D721Med (cell line): Measurements from ENCODE around the gene GLMP.

ENCODE experiments used
- DNase-seq: peaks from one replicate; pipeline ENCODE4 v3.0.0; 2011; ENCODE audit warnings: low spot score; ENCODE audit not compliant: insufficient read length
- FAIRE-seq: peaks from 2 replicates; lab custom pipeline; 2011; peaks lifted over from hg19 to GRCh38; lab: Jason Lieb, UNC
- TF ChIP-seq, protein P1 (sequence below): IDR thresholded peaks from 2 replicates; pipeline ENCODE4 v1.5.1; 2012; ENCODE audit warnings: mild to moderate bottlenecking, control low read depth; ENCODE audit not compliant: insufficient read depth; ENCODE audit errors: missing control alignments

Gene GLMP

DNA sequence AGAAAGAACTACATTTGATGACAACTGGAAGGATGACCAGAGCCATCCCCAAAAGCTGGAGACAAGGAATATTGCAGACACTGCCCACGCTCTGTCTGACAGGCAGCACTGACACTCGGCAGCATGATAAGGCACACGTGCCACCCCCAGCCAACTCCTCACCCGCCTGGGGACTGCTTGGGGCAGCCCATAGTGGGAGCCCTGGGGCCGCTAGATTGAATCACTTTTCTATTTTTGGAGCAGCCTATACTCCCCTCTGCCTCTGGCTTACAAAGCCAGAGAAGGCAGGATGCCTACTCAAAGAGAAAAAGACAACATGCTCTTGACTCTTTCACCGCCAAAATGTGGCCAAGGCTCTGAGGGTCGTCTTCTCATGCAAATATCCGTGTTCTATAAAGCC is 14.2 kb downstream of the GLMP start:
- DNase-seq (no peak), FAIRE-seq (peak; percentile 35)

GRCh38 chr1:156279837-156280236 is 15.6 kb downstream of the GLMP start:
- DNase-seq (no peak), FAIRE-seq (no peak)
- TF ChIP-seq, protein P1, sequence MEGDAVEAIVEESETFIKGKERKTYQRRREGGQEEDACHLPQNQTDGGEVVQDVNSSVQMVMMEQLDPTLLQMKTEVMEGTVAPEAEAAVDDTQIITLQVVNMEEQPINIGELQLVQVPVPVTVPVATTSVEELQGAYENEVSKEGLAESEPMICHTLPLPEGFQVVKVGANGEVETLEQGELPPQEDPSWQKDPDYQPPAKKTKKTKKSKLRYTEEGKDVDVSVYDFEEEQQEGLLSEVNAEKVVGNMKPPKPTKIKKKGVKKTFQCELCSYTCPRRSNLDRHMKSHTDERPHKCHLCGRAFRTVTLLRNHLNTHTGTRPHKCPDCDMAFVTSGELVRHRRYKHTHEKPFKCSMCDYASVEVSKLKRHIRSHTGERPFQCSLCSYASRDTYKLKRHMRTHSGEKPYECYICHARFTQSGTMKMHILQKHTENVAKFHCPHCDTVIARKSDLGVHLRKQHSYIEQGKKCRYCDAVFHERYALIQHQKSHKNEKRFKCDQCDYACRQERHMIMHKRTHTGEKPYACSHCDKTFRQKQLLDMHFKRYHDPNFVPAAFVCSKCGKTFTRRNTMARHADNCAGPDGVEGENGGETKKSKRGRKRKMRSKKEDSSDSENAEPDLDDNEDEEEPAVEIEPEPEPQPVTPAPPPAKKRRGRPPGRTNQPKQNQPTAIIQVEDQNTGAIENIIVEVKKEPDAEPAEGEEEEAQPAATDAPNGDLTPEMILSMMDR = no peak

More for the DNA sequence above, 14.2 kb downstream of the GLMP start:
- TF ChIP-seq, protein P1 = no peak

- peak; percentile 64 for FAIRE-seq
- DNase-seq = no peak
- TF ChIP-seq, protein P1 = no peak
Observed at GRCh38 chr1:156276966-156277381, 18.5 kb downstream of the GLMP start.

DNA sequence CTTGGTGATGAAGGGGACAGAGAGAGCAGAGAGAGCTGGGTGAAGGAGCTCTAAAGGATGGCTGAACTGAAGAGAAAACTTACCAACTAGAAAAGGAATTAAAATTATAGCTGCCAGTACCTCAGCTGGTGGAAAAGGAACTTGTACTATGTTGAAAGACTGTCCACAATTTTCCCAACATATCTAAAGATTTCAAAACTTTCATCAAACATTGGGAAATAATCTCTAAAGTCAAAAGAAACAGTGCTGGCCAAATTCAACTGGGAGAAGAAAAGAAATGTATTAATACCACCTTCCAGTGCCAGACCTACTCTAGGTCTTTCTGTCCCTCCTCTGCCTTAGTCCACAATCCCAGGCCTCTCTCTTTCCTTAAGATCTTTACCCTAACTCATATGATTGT is 18.9 kb downstream of the GLMP start:
- no peak for DNase-seq
- TF ChIP-seq, protein P1 = no peak
- no peak for FAIRE-seq

- FAIRE-seq (peak; percentile 44), DNase-seq (no peak)
- TF ChIP-seq, protein P1 = no peak
Observed at GRCh38 chr1:156270314-156270713, 25.2 kb downstream of the GLMP start.

DNA sequence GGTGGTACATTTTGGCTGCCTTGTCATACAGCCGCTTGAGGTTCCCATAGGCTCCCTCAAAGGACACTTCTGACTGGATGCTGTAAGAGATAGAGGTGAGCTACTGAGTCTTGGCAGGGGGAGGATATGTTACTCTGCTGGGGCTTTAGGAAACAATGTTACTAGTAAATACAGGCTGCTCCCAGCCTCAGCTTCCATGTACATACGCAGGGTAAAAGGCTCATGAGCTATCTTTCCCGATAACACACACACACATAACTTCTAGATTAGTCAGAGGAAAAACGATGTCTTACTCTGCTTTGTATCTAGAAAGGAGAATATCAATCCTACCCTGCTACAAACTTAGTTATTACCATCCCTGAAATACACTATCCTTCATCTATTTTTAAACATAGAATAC is 27.1 kb downstream of the GLMP start:
- FAIRE-seq = no peak
- DNase-seq = no peak
- TF ChIP-seq, protein P1 = no peak

GRCh38 chr1:156266051-156266450 is 29.4 kb downstream of the GLMP start:
- FAIRE-seq (no peak), DNase-seq (no peak)
- TF ChIP-seq, protein P1 = no peak
